BE2C (cell line): Measurements from ENCODE around the gene HSH2D.

ENCODE experiments used
- DNase-seq: peaks from one replicate; pipeline ENCODE4 v3.0.0-alpha.2; 2020
- H3K27me3 ChIP-seq: fragments of 250-450 bp; sonication (Bioruptor Pico); 2 replicates; pipeline ENCODE4 v1.5.1; 2020; ENCODE audit warnings: mild to moderate bottlenecking
- H3K36me3 ChIP-seq: fragments of 250-450 bp; sonication (Bioruptor Pico); 2 replicates; pipeline ENCODE4 v1.5.1; 2020; ENCODE audit warnings: mild to moderate bottlenecking
- H3K4me1 ChIP-seq: fragments of 250-450 bp; sonication (Bioruptor Pico); 2 replicates; pipeline ENCODE4 v1.5.1; 2020
- H3K4me3 ChIP-seq: 2 replicates; pipeline ENCODE4 v1.5.1; 2011; ENCODE audit warnings: low read depth, low read length
- H3K9me3 ChIP-seq: fragments of 250-450 bp; sonication (Bioruptor Pico); 2 replicates; pipeline ENCODE4 v1.5.1; 2020
- TF ChIP-seq, protein P1 (sequence below): IDR thresholded peaks from 2 replicates; pipeline ENCODE4 v1.5.1; 2012; ENCODE audit warnings: mild to moderate bottlenecking, low read depth, low read length

Gene HSH2D

DNA sequence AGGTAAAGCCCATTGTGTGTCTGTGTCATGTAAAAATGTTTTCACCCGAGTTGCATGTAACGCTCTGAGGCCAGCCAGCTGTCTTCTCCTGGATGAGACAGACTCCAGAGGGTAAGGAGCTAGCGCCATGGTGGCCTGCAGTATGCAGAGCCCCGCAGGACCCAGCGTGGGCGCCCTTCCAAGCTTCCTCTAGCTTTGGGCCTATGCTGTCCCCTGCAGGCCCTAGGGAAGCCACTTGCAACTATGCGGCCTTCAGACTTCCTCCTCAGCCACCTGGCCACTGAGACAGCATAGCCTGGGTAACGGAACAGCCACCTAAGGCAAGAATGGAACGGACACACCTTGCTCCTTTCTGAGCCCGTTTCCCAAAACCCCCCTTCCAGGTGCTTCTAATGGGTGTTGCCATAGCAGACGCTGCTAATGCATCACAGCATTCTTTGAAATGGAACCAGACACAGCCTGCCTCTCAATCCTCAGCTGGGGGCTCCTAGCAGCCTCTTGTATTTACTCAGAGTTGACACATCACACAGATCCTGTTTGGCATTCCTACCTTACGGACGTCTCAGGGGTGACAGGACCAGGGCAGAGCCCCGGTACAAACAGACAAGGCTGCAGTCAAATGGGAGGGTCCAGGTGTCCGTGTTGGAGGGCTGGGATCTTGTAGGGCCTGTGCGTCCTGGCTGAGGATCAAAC, 47.9 kb downstream of the HSH2D start:
- no peaks in the 10 kb centered on the region for H3K4me1 ChIP-seq
- peaks cover 38% of the 10 kb centered on the region for H3K36me3 ChIP-seq
- no peaks in the 10 kb centered on the region for H3K9me3 ChIP-seq
- TF ChIP-seq, protein P1, sequence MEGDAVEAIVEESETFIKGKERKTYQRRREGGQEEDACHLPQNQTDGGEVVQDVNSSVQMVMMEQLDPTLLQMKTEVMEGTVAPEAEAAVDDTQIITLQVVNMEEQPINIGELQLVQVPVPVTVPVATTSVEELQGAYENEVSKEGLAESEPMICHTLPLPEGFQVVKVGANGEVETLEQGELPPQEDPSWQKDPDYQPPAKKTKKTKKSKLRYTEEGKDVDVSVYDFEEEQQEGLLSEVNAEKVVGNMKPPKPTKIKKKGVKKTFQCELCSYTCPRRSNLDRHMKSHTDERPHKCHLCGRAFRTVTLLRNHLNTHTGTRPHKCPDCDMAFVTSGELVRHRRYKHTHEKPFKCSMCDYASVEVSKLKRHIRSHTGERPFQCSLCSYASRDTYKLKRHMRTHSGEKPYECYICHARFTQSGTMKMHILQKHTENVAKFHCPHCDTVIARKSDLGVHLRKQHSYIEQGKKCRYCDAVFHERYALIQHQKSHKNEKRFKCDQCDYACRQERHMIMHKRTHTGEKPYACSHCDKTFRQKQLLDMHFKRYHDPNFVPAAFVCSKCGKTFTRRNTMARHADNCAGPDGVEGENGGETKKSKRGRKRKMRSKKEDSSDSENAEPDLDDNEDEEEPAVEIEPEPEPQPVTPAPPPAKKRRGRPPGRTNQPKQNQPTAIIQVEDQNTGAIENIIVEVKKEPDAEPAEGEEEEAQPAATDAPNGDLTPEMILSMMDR: no peak
- no peak for DNase-seq
- H3K27me3 ChIP-seq: no peaks in the 10 kb centered on the region
- H3K4me3 ChIP-seq: no peak overlapping the region

GRCh38 chr19:16193466-16193865, 50.0 kb downstream of the HSH2D start:
- TF ChIP-seq, protein P1: no peak
- DNase-seq: no peak
- no peak overlapping the region for H3K4me3 ChIP-seq
- H3K9me3 ChIP-seq: no peaks in the 10 kb centered on the region
- H3K27me3 ChIP-seq: no peaks in the 10 kb centered on the region
- H3K4me1 ChIP-seq: no peaks in the 10 kb centered on the region; the same call in 1 of the 2 replicates
- H3K36me3 ChIP-seq: peaks cover 26% of the 10 kb centered on the region

DNA sequence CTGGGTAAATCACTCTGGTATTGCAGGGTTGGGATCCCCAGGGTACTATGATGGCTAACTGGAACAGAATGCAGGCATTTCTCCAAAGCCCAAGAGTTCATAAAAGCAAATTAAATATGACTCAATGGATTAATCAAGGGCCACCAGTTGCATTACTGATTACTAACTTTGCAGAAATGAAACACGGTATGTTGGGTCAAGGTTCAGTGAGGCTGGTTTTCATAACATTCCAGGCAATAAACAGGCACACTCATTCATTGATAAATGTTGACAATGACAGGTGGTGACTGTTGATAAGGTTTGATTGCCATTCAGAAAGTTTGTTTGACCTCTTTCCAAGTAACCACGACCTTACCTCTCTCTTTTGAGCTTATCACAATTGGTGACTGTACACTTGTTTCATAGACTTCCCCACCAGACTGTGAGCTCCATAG, 53.7 kb downstream of the HSH2D start:
- Histone ChIP-seq H3K9me3 (no peaks in the 10 kb centered on the region), H3K27me3 (no peaks in the 10 kb centered on the region), H3K4me1 (no peaks in the 10 kb centered on the region; the same call in 1 of the 2 replicates), H3K4me3 (peak overlapping the region; percentile 96), H3K36me3 (peaks cover 5% of the 10 kb centered on the region)
- DNase-seq: no peak
- TF ChIP-seq, protein P1: no peak

GRCh38 chr19:16197622-16198369, 54.3 kb downstream of the HSH2D start, which contains the start of gene AP1M1:
Gene AP1M1, plus strand, starts transcription at chr19:16197911. Its CDS starts 116 bp downstream, at chr19:16198027.
- peak within 1 kb of the TSS; percentile 96 for H3K4me3 ChIP-seq
- H3K27me3 ChIP-seq: no peaks in the 10 kb centered on the region
- TF ChIP-seq, protein P1: no peak
- DNase-seq: peak; percentile 99
- no peaks in the 10 kb centered on the region; the same call in 1 of the 2 replicates for H3K4me1 ChIP-seq
- peaks cover 8% of the 10 kb centered on the region; the same call in 1 of the 2 replicates for H3K36me3 ChIP-seq
- H3K9me3 ChIP-seq: no peaks in the 10 kb centered on the region

GRCh38 chr19:16198370-16198651, 54.8 kb downstream of the HSH2D start:
- peak overlapping the region; percentile 96 for H3K4me3 ChIP-seq
- no peaks in the 10 kb centered on the region for H3K9me3 ChIP-seq
- TF ChIP-seq, protein P1: no peak

More at GRCh38 chr19:16198370-16198651, 54.8 kb downstream of the HSH2D start:
- no peaks in the 10 kb centered on the region for H3K27me3 ChIP-seq
- no peaks in the 10 kb centered on the region; the same call in 1 of the 2 replicates for H3K4me1 ChIP-seq
- peaks cover 12% of the 10 kb centered on the region for H3K36me3 ChIP-seq
- DNase-seq: no peak
